ENCODE measurements around the gene SNCB.

Gene SNCB

GRCh38 chr5:176658007-176658599, 27.8 kb upstream of the SNCB start:
- Histone ChIP-seq H3K4me3 (ENCODE audit: low read length) (no peak overlapping the region), H3K27me3 (ENCODE audit: insufficient read depth, low read length) (no peaks in the 10 kb centered on the region), H3K4me1 (ENCODE audit: insufficient read depth, low read length) (no peaks in the 10 kb centered on the region), H3K9me3 (ENCODE audit: low read length) (no peaks in the 10 kb centered on the region), H2AFZ (ENCODE audit: low read depth, low read length) (no peak overlapping the region), H3K36me3 (ENCODE audit: insufficient read depth, low read length) (peaks cover 13% of the 10 kb centered on the region)

- Histone ChIP-seq H3K4me3 (ENCODE audit: low read length) (no peak overlapping the region), H3K27me3 (ENCODE audit: insufficient read depth, low read length) (no peaks in the 10 kb centered on the region), H2AFZ (ENCODE audit: low read depth, low read length) (no peak overlapping the region), H3K4me1 (ENCODE audit: insufficient read depth, low read length) (no peaks in the 10 kb centered on the region), H3K36me3 (ENCODE audit: insufficient read depth, low read length) (peaks cover 17% of the 10 kb centered on the region), H3K9me3 (ENCODE audit: low read length) (no peaks in the 10 kb centered on the region)
Observed at GRCh38 chr5:176656467-176656990, 26.2 kb upstream of the SNCB start.

GRCh38 chr5:176654856-176655255, 24.5 kb upstream of the SNCB start:
- Histone ChIP-seq H3K27me3 (ENCODE audit: insufficient read depth, low read length) (no peaks in the 10 kb centered on the region), H3K36me3 (ENCODE audit: insufficient read depth, low read length) (peaks cover 17% of the 10 kb centered on the region), H3K4me3 (ENCODE audit: low read length) (no peak overlapping the region), H3K4me1 (ENCODE audit: insufficient read depth, low read length) (no peaks in the 10 kb centered on the region), H2AFZ (ENCODE audit: low read depth, low read length) (no peak overlapping the region), H3K9me3 (ENCODE audit: low read length) (no peaks in the 10 kb centered on the region)

GRCh38 chr5:176653401-176654385, 23.4 kb upstream of the SNCB start:
- Histone ChIP-seq H3K4me3 (ENCODE audit: low read length) (no peak overlapping the region), H2AFZ (ENCODE audit: low read depth, low read length) (no peak overlapping the region), H3K4me1 (ENCODE audit: insufficient read depth, low read length) (peaks cover 2% of the 10 kb centered on the region), H3K27me3 (ENCODE audit: insufficient read depth, low read length) (no peaks in the 10 kb centered on the region), H3K9me3 (ENCODE audit: low read length) (no peaks in the 10 kb centered on the region), H3K36me3 (ENCODE audit: insufficient read depth, low read length) (peaks cover 17% of the 10 kb centered on the region)

GRCh38 chr5:176652136-176652535, 21.8 kb upstream of the SNCB start:
- H3K27me3 ChIP-seq (ENCODE audit: insufficient read depth, low read length) = no peaks in the 10 kb centered on the region
- H2AFZ ChIP-seq (ENCODE audit: low read depth, low read length) = no peak overlapping the region
- peaks cover 8% of the 10 kb centered on the region for H3K4me1 ChIP-seq (ENCODE audit: insufficient read depth, low read length)
- no peaks in the 10 kb centered on the region for H3K9me3 ChIP-seq (ENCODE audit: low read length)
- no peak overlapping the region for H3K4me3 ChIP-seq (ENCODE audit: low read length)
- peaks cover 17% of the 10 kb centered on the region for H3K36me3 ChIP-seq (ENCODE audit: insufficient read depth, low read length)

GRCh38 chr5:176651472-176651980, 21.2 kb upstream of the SNCB start:
- Histone ChIP-seq H3K36me3 (ENCODE audit: insufficient read depth, low read length) (peaks cover 17% of the 10 kb centered on the region), H3K4me1 (ENCODE audit: insufficient read depth, low read length) (peaks cover 8% of the 10 kb centered on the region), H3K27me3 (ENCODE audit: insufficient read depth, low read length) (no peaks in the 10 kb centered on the region), H3K4me3 (ENCODE audit: low read length) (no peak overlapping the region), H3K9me3 (ENCODE audit: low read length) (no peaks in the 10 kb centered on the region), H2AFZ (ENCODE audit: low read depth, low read length) (no peak overlapping the region)

GRCh38 chr5:176650354-176650884, 20.1 kb upstream of the SNCB start:
- Histone ChIP-seq H2AFZ (ENCODE audit: low read depth, low read length) (no peak overlapping the region), H3K4me1 (ENCODE audit: insufficient read depth, low read length) (peaks cover 8% of the 10 kb centered on the region), H3K4me3 (ENCODE audit: low read length) (no peak overlapping the region), H3K9me3 (ENCODE audit: low read length) (no peaks in the 10 kb centered on the region), H3K27me3 (ENCODE audit: insufficient read depth, low read length) (peaks cover 2% of the 10 kb centered on the region), H3K36me3 (ENCODE audit: insufficient read depth, low read length) (peaks cover 17% of the 10 kb centered on the region)

GRCh38 chr5:176648474-176649194, 18.3 kb upstream of the SNCB start:
- H3K27me3 ChIP-seq (ENCODE audit: insufficient read depth, low read length) = peaks cover 14% of the 10 kb centered on the region
- H3K4me1 ChIP-seq (ENCODE audit: insufficient read depth, low read length) = peaks cover 8% of the 10 kb centered on the region
- peaks cover 10% of the 10 kb centered on the region for H3K36me3 ChIP-seq (ENCODE audit: insufficient read depth, low read length)
- no peak overlapping the region for H2AFZ ChIP-seq (ENCODE audit: low read depth, low read length)
- no peaks in the 10 kb centered on the region for H3K9me3 ChIP-seq (ENCODE audit: low read length)
- H3K4me3 ChIP-seq (ENCODE audit: low read length) = peak overlapping the region; percentile 94

GRCh38 chr5:176647843-176648473, 17.6 kb upstream of the SNCB start:
- Histone ChIP-seq H3K4me3 (ENCODE audit: low read length) (peak overlapping the region; percentile 94), H3K9me3 (ENCODE audit: low read length) (no peaks in the 10 kb centered on the region), H3K36me3 (ENCODE audit: insufficient read depth, low read length) (peaks cover 3% of the 10 kb centered on the region), H2AFZ (ENCODE audit: low read depth, low read length) (peak overlapping the region; percentile 85), H3K27me3 (ENCODE audit: insufficient read depth, low read length) (peaks cover 21% of the 10 kb centered on the region), H3K4me1 (ENCODE audit: insufficient read depth, low read length) (peaks cover 8% of the 10 kb centered on the region)

GRCh38 chr5:176647030-176647842, 16.9 kb upstream of the SNCB start, which contains the start of gene TSPAN17:
Gene TSPAN17, plus strand, starts transcription at chr5:176647484. Its CDS starts 132 bp downstream, at chr5:176647616.
- Histone ChIP-seq H3K9me3 (ENCODE audit: low read length) (no peaks in the 10 kb centered on the region), H3K4me1 (ENCODE audit: insufficient read depth, low read length) (peaks cover 8% of the 10 kb centered on the region), H2AFZ (ENCODE audit: low read depth, low read length) (peak within 1 kb of the TSS; percentile 85), H3K4me3 (ENCODE audit: low read length) (peak within 1 kb of the TSS; percentile 94), H3K27me3 (ENCODE audit: insufficient read depth, low read length) (peaks cover 26% of the 10 kb centered on the region), H3K36me3 (ENCODE audit: insufficient read depth, low read length) (no peaks in the 10 kb centered on the region)

- H3K4me1 ChIP-seq (ENCODE audit: insufficient read depth, low read length) = peaks cover 8% of the 10 kb centered on the region
- H3K27me3 ChIP-seq (ENCODE audit: insufficient read depth, low read length) = peaks cover 31% of the 10 kb centered on the region
- no peaks in the 10 kb centered on the region for H3K9me3 ChIP-seq (ENCODE audit: low read length)
- peak overlapping the region; percentile 51 for H3K4me3 ChIP-seq (ENCODE audit: low read length)
- peak overlapping the region; percentile 24 for H2AFZ ChIP-seq (ENCODE audit: low read depth, low read length)
- H3K36me3 ChIP-seq (ENCODE audit: insufficient read depth, low read length) = no peaks in the 10 kb centered on the region
Observed at GRCh38 chr5:176646707-176647029, 16.3 kb upstream of the SNCB start.

Data from neuron (in vitro differentiated cells).